ENCODE measurements around the gene ZFTA.
A peak's percentile ranks its signal among the peaks of the same experiment; 100 is the strongest.
"Not testable (repeated sequence)": the region's sequence is repeated elsewhere in the genome, so short reads cannot be mapped to it uniquely, and the experiment has no call there.

Gene ZFTA

DNA sequence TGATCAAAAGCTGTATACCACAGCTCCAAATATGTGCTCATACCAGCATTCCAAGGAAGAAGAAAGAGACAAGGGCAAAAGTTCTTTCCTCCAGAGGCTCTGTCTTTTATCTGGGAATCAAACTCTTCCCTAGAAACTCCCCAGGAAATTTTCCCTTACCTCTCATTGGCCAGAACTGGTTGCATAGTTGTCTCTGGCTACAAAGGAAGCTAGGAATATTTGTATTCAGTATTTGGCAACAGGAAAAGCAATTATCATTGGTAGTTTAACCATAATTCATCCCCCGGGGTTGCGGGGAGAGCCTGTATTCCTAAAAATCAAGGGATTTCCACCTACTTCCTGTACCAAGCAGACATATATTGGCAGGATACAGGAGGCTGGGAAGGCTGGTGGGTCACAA is 10.5 kb upstream of the ZFTA start:
- DNase-seq (ENCODE audit: insufficient read length, low spot score) (no peak), FAIRE-seq (no peak)

DNA sequence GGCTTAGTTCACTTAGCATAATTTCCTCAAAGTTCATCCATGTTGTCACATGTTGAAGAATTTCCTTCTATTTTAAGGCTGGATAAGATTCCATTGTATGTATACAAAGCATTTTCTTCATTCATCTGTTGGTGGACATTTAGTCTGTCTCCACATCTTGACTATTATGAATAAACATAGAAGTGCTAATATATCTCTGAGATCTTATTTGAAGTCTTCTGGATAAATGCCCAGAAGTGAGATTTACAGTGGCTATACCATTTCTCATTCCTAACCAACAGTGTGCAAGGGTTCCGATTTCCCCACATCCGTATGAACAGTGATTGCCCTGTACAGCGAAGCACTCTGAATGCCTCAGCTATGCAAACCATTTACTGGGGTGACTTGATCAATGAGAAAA is 6.6 kb upstream of the ZFTA start:
- FAIRE-seq = no peak
- DNase-seq (ENCODE audit: insufficient read length, low spot score) = no peak

DNA sequence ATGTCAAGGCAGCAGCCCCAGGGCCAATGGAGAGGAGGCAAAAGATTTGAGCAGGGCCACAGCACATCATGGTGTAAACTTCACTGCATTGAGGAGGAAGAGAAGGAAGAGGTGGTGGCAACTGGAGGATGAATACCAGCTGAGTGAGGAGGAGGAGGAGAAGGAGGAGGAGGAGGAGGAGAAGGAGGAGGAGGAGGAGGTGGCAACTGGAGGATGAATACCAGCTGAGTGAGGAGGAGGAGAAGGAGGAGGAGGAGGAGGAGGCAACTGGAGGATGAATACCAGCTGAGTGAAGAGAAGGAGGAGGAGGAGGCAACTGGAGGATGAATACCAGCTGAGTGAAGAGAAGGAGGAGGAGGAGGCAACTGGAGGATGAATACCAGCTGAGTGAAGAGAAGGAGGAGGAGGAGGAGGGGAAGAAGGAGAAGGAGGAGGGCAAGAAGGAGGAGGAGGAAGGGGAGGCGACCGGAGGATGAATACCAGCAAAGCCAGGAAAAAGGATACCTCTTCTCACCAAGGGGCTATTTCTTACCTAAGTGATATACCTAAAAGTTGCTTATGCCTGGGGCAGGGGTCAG is 3.3 kb upstream of the ZFTA start:
- not testable (repeated sequence) for FAIRE-seq; DNase-seq (ENCODE audit: insufficient read length, low spot score)

DNA sequence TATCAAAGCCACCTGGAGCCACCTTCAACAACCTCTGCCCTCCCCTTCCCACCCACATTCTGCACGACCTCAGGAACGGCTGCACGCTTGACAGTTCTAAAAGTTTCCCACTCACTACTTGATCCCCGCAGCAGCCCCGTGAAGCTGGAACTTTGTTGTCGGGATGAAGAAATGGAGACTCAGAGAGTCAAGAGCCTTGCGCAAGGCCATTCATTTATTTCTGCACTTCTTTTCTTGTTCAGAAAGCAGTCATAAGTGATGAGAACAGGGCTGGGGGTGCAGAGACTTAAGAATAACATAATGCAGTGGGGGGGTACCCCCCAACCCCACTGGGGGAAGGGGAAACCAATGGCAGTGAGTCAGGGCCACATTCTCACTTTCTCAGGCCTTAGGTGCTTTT is 2.2 kb upstream of the ZFTA start:
- FAIRE-seq (no peak), DNase-seq (ENCODE audit: insufficient read length, low spot score) (no peak)

DNA sequence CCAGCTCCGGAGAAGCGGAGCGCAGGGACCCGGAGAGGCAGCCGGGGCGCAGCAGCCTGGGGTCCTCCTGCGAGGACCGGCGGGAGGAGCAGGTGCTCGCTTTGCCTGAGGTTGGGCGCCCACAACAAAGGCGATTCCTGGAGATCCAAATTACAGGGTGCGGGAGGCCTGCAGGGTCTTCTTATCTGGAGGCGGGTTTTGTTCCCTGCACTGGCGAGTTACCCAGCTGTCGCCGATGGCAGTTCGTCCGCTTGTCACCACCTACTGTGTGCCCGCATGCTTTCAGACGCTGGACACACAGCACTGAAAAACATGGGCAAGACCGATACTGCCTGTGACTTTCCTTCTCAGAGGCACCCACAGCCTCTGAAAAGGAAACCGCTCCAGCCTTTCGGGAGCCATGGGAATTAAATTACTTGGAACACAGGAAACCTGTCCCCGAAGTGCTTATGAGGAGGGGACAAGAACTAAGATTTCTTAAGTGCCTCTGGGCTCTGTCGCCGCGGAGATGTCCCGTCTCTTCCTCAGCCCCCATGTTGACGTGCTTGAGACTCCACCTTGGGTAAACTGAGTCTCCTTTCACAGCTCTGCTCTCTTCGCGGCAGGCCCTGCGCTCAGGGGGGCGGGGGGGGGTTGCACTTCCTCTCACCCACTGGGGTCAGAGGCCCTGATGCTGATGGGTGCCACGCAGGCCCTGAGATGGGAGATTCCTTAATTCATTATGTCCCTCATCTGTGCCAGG is 1.3 kb upstream of the ZFTA start:
- FAIRE-seq (no peak), DNase-seq (ENCODE audit: insufficient read length, low spot score) (no peak)

DNA sequence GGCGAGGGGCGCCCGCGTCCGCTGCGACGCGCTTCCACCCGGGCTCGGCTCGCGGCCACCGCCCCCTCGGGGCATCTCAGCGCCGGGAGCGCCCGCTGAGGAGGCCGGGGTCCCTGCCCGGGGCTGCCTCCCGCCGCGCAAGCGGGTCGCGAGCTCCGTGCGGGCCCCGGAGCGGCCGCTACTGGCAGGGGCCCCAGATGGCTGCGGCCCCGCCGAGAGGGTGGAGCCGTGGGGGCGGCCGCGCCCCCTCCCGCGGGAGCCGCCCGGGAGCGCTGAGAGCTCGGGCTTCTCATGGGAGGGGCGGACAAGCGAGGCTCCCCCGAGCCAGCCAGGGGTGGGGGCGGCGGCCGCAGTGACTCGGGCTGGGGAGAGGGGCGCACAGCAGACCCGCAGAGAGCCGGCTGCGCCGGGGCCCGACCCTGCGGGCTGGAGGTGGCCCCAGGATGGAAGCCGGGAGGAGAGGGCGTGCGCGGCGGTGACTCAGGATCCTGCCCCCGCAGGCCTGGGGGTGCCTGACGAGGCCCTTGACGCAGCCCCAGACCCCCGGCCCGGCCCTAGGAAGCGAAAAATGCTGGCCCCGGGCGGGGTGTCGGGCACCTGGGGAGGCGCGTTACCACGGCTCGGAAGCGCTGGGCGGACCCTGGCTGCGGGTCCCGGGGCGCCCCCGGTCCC is 603 bp upstream of the ZFTA start:
- no peak for FAIRE-seq

DNA sequence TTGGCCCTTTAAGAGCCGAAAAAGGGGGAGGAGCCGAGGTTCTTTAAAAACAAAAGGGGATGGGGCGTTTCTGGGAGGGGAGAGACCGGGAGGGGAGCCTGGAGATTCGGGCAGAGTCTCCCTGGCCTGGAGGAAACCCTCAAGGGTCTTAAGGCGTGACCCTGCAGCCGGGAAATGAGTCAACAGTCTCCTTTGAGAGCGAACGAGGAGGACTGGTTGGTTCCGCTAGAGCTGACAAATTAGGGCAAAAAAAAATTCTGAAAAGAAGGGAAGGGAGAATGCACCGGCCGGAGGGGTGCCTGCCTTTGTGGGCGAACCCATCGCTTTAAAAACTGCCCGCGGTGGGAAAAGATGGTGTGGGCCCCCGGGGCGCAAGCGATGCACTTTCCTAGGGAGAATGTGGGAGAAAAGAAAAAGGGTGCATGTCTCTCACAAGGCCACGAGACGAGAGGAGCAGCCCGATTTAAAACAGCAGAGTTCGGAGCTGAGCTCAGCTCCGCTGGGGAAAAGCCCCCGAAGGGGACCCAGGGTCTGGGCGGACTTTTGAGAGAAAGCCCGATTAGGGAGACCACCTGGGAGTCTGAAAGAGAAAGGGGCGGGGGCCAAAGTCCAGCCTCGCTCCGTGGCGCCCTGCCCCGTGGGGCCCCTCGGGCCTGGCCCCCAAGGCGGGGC is 874 bp downstream of the ZFTA start:
- DNase-seq (ENCODE audit: insufficient read length, low spot score) (peak; percentile 64), FAIRE-seq (no peak)

More for the DNA sequence above, 603 bp upstream of the ZFTA start:
- peak; percentile 35 for DNase-seq (ENCODE audit: insufficient read length, low spot score)

DNA sequence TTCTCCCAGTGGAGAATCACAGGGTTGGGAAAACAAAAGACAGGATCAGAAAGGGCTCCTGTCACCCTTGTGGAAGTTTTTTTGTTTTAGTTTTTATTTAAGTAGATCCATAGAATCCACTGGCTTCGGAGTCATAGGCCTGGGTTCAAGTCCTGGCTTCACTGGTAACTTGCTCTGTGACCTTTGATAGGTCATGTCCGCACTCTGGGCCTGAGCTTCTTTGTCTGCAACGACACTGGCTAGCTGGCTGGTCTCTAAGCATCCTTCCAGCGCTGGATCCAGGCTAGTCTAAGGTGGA is 1.4 kb downstream of the ZFTA start:
- DNase-seq (ENCODE audit: insufficient read length, low spot score) (no peak), FAIRE-seq (no peak)

DNA sequence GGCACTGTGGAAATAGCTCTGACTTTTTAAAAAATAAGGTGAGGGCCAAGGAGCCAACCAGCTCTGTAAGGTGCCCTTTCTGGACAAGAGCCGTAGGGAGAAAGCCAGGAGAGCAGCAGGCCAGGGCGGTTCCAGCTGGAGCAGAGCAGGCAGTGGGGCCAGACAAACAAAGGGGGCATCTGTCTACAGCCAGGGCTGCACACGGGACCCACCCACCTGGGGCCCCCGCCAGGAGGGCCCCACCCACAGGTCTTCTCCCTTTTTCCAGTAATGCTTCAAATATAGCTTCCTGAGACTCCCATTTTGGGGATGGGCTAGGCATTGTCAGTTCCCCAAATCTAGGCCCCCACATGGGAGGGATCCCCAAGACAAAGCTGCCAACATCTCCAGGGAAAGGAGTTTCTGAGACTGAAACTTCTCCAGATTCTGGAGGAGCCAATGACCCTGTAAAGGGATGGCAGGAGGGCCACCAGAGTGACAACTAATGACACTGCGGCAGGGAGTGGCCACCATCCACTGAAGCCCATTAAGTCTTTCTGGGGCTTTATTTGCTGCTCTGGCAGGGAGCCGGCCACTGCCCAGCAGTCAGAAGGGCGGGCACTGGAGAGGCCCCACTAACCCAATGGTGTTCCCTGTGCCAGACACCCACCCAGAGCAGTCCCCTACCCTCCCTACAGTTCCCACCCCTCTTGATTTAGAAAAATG is 1.9 kb downstream of the ZFTA start:
- FAIRE-seq (no peak), DNase-seq (ENCODE audit: insufficient read length, low spot score) (no peak)

DNA sequence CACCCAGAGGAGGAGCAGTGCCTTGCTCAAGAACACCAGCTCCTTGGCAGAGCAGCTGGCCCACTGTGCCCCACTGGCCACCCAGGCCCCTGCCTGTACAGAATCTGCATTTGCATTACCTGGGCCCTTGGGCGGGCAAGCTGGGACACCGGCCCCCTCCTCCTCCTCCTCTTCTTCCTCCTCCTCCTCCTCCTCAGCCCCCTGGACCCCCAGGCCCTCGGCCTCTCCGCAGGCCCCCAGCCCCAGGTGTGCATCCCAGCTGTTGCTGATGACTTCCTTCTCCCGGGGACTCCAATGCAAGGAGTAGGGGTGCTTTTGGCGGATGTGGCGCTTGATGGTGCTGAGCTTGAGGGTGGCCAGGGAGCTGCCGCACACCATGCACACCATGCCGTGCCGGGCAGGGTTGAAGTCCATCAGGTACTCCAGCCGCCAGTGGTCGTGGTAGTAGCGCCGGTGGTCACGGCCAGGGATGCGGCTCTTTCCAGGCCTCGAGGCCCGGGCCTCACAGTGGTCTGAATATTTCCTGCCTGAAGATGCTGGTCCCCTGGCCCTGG is 2.8 kb downstream of the ZFTA start:
- FAIRE-seq (no peak), DNase-seq (ENCODE audit: insufficient read length, low spot score) (no peak)

DNA sequence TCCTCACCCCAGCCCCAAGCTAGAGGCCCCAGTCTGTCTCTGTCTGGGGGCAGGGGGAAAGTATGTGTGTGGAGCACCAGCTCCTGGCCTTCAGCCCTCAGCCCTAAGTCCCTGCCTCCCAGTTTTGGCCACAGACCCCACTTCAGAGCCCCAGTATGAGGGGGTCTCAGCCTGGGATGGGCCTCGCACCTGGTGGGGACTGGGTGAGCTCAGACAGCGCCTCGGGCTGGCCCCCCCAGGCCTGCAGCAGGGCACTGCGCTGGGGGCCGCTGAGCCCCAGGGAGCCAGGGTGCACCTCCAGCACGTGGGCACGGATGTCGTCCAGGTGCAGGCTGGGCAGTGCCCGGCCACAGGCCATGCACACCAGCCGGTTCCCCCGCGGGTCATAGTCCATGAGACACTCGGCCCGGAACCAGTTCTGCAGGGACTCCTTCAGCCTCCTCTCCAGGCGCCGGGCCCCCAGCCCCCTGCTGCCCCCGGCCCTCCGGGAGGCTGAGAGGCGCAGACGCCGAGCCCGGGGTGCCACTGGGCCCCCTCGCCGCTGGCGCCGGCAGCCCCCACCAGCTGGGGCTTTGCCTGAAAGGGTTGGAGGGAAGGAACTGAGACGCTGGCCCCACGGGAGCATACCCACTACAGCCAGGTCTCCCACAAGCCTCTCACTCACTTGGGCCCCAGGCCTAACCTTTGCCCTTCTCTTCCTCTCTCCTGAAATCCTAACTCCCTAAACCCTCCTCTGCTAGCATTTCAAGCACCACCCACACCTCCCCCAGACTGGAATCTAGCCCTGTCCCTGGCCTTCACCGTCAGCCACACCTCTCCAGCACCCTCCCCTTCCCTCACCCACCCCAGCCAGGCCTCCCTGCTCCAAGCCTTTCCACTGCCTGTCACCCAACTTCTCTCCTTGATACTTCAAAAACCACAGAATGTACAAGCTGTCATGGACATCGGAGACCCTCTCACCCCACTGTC is 3.6 kb downstream of the ZFTA start:
- no peak for DNase-seq (ENCODE audit: insufficient read length, low spot score)
- FAIRE-seq = no peak

DNA sequence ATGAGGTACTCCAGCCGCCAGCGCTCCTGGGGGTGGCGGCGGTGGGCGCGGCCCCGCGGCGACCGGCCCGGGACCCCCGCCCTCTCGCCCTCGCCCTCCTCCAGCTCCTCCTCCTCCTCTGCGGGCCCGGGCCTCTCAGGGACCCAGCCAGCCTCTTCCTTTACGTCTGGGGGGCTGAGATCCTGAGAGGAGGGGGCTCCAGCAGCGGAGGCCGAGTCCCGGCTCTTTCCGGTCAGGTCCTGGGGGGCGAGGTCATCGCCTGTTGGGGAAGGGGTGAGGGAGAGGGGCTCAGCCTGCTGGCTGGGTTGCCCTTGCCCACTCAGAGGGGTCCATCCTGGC is 4.3 kb downstream of the ZFTA start:
- FAIRE-seq = no peak
- DNase-seq (ENCODE audit: insufficient read length, low spot score) = no peak

DNA sequence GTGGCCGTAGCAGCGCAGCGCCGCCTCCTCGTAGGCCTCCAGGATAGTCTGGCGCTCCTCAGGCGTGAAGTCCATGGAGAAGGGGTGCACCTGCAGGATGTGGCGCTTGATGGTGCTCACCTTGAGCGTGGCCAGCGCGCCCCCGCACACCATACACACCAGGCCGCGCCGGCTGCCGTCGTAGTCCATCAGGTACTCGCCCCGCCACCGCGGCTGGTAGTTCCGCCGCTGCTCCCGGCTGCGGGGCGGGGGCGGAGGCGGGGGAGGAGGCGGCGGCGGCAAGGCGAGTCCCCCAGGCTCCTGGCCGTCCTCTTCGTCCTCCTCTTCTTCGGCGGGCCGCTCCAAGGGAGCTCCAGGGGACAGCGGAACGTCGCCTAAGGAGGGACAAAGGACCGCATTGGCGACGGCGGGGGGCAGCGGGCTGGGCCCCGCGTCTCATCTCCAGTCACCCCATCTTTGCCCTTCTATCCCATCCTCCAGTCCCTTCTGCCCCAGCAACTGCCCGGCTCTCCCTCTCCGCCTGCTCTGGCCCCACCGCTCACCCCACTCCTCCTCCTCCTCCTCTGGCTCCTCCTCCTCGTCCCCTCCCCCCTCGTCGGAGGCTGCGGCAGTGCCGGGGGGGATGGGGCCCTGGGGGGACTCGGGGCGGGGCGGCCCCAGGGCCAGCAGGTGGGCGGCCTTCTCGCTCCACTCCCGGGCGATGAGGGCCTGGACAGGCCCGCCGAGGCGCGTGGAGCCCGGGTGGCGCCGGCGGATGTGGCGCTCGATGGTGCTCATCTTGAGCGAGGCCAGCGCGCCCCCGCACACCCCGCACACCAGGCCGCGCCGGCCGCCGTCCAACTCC is 4.9 kb downstream of the ZFTA start:
- no peak for FAIRE-seq
- no peak for DNase-seq (ENCODE audit: insufficient read length, low spot score)

DNA sequence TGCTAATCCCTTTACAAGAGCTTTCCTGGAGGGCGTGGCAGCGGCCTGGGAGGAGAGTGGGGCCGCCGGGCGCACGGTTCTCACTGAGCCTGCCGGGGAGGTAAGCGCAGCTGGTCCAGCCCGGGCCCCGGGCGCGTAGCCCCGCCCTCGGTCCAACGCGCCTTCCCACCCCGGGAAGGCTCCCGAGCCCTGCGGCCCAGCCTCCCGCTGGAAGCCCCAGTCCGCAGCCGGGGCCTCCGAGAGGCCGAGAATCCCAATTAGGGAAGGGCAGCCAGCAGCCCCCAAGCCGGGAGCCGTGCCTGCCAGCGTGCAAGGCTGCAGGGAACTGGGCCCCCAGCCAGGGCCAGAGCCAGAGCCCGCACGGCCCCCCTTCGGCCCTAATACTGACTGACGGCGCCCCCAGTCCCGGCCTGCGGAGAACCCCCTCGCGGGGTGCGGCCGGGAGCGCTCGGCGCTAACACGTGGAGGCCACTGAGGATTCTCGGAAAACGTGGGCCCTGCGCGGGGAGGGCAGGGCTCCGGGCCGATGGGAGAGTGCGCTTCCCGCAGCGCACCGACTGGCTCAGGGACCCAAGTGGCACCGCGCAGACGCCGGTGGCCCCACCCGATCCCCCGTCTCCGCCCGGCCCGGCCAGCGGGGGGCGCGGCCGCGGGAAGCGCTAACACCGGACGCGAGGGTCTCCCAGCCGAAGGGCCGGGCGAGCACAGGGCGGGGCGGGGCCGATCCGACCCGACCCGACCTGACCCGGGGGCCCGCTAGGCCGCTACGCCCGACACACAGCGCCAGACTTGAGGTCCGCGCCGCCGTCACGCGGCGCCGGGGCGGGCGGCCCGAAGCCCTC is 5.7 kb downstream of the ZFTA start:
- DNase-seq (ENCODE audit: insufficient read length, low spot score) (no peak), FAIRE-seq (no peak)

DNA sequence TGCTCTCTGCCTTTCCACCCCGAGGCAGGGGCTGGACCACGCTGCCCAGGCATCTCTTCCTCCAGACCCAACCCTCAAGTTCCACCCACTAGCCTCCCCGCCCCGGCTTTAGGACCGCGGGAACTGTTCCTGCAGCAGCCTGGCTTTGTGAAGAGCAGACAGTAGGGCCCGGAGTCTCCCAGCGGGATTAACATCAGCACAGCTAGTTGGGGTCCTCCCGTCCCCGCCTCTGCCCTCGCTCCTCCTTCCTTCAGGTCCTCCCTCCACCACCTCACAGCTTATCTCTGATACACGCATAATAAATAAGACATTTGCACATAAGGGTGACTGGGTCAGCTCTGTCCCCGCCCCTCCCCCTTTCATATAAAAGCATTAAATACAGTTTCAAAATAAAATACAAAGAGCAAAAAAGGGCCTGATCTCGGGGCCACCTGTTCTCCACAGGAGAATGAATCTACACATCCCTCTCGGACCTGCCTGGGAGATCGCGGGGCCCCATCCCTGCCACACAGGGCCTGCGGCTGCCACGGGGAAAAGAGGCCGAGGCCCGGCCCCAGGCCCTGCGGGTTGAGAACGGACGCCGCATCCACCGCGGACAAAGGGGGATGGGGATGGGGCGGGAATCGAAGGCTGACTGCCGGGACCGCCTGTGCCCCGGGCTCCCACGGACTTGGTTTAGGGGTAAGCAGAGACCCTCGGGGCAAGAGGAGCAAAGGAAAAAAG is 6.5 kb downstream of the ZFTA start:
- FAIRE-seq = no peak

DNA sequence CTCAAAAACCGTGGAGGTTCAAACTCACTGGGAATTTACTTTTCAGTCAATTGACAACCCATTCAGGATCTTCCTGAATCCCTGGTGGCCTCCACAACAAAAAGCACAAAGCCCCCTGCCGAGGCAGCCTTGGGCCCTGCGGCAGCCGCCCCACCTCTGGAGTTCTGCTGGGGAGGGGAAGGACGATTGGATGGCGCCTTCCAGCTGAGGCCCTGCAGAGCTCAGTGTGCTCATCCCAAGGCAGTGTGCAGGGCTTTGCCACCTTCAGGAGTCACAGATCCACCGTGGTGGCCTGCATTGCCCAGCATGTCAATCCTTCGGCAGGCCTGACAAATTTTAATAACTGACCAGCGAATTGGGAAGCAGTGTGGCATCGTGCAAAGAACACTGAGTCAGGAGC is 7.4 kb downstream of the ZFTA start:
- FAIRE-seq (no peak), DNase-seq (ENCODE audit: insufficient read length, low spot score) (no peak)

More for the DNA sequence above, 6.5 kb downstream of the ZFTA start:
- DNase-seq (ENCODE audit: insufficient read length, low spot score) = no peak

DNA sequence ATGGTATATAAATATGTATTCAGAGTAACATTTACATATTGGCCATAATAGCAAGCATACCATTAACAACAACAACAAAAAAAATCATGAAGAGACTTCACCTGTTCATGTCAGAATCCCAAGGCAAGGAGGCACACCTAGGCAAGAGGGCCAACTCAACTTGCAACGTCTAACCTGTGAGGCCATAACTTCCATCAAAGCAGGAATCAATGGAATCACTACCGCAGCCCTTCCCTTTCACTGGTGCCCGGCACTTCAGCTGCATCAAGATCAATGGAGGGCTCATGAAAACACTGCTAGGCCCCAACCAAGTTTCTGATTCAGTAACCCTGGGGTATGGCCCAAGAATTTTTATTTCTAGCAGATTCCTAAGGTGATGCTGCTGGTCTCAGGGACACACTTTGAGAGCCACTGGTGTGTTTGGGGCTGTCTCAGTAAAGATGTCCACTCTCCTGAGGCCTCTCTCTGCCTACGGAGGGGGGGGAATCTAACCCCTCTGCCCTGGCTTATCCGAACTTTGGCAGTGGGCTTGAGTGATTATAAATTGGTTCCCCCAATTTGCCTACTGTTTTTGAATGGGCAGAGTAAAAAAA is 8.0 kb downstream of the ZFTA start:
- FAIRE-seq (no peak), DNase-seq (ENCODE audit: insufficient read length, low spot score) (no peak)
